CD8-positive, alpha-beta memory T cell (primary cell): ENCODE results near the gene C1orf105. TPM values are rescaled to one million over a fixed set of nuclear protein-coding genes. Genes with fewer than 3 reads are reported as not detected.

ENCODE experiments used
- CTCF ChIA-PET: fragments of 350-600 bp; sonication (Branson Sonifier 250); formaldehyde crosslinking; loops from one replicate; lab custom pipeline; 2021; ENCODE audit warnings: antibody characterized with exemption; lab: Charles Lee
- POLR2A ChIA-PET: fragments of 350-600 bp; sonication (Branson Sonifier 250); formaldehyde crosslinking; loops from one replicate; lab custom pipeline; 2021; ENCODE audit warnings: antibody characterized with exemption; lab: Charles Lee
- DNase-seq, 5 donors: peaks; one replicate each; pipeline versions ENCODE4 v3.0.0 to v3.0.0-alpha.2; 2020 to 2022; ENCODE audit warnings: mixed read lengths in 1 of 5
- H3K27ac ChIP-seq: one replicate; pipeline ENCODE4 v1.7.0; 2013; ENCODE audit warnings: low read depth, mild to moderate bottlenecking, low read length, moderate library complexity
- H3K27me3 ChIP-seq: 2 replicates; pipeline ENCODE4 v1.7.0; 2013; ENCODE audit warnings: low read length, mild to moderate bottlenecking; ENCODE audit not compliant: insufficient read depth, poor library complexity, severe bottlenecking
- H3K36me3 ChIP-seq: 2 replicates; pipeline ENCODE4 v1.7.0; 2013; ENCODE audit warnings: mild to moderate bottlenecking, low read length, moderate library complexity; ENCODE audit not compliant: insufficient read depth
- H3K4me1 ChIP-seq: 2 replicates; pipeline ENCODE4 v1.7.0; 2013; ENCODE audit warnings: mild to moderate bottlenecking, low read length, moderate library complexity; ENCODE audit not compliant: insufficient read depth
- H3K4me3 ChIP-seq: 2 replicates; pipeline ENCODE4 v1.7.0; 2013; ENCODE audit warnings: mild to moderate bottlenecking, low read length
- H3K9me3 ChIP-seq: 2 replicates; pipeline ENCODE4 v1.7.0; 2013; ENCODE audit warnings: mild to moderate bottlenecking, low read length
- H3K27ac Mint-ChIP-seq, 8 donors: one replicate each; pipeline ENCODE4 v1.8.0; 2020 to 2021; ENCODE audit warnings: mixed read lengths in 8 of 8, mild to moderate bottlenecking in 6 of 8, inconsistent platforms in 3 of 8, moderate library complexity in 3 of 8
- H3K27me3 Mint-ChIP-seq, 2 donors: one replicate each; pipeline ENCODE4 v1.8.0; 2020 to 2021; ENCODE audit warnings: mixed read lengths in 2 of 2, mild to moderate bottlenecking in 1 of 2, moderate library complexity in 1 of 2
- H3K36me3 Mint-ChIP-seq, 3 donors: one replicate each; pipeline ENCODE4 v1.8.0; 2020 to 2021; ENCODE audit warnings: mixed read lengths in 3 of 3, inconsistent platforms in 1 of 3, mild to moderate bottlenecking in 1 of 3
- H3K4me1 Mint-ChIP-seq, 3 donors: one replicate each; pipeline ENCODE4 v1.8.0; 2020 to 2021; ENCODE audit warnings: mixed read lengths in 3 of 3, inconsistent platforms in 1 of 3, mild to moderate bottlenecking in 1 of 3
- H3K4me3 Mint-ChIP-seq, 7 donors: one replicate each; pipeline ENCODE4 v1.8.0; 2020 to 2021; ENCODE audit warnings: mixed read lengths in 7 of 7, mild to moderate bottlenecking in 6 of 7, moderate library complexity in 4 of 7, inconsistent platforms in 2 of 7
- H3K9me3 Mint-ChIP-seq, 5 donors: one replicate each; pipeline ENCODE4 v1.8.0; 2020 to 2022; ENCODE audit warnings: mixed read lengths in 5 of 5, mild to moderate bottlenecking in 3 of 5, moderate library complexity in 2 of 5, inconsistent platforms in 1 of 5
- polyA plus RNA-seq: library from polyadenylated mRNA; unstranded; fragments of 300-500 nt; fragmentation: Illumina TruSeq; gene quantifications from one replicate; pipeline ENCODE4 v1.2.3, GENCODE V29; 2021
- total RNA-seq, 2 experiments: library from RNA; stranded (reverse); gene quantifications; one replicate each; pipeline ENCODE4 v1.2.3, GENCODE V29; 2021

Gene C1orf105
- total and polyA plus RNA-seq, 3 experiments from 2014 or later = not detected

GRCh38 chr1:172411791-172412338 is 8.6 kb upstream of the C1orf105 start:
- peaks cover 0 to 4% (median 3%) of the 10 kb centered on the region in 3 donors for H3K4me1 Mint-ChIP-seq
- H3K36me3 Mint-ChIP-seq = peaks cover 4 to 19% (median 8%) of the 10 kb centered on the region in 3 donors
- no peak overlapping the region for H3K4me3 Mint-ChIP-seq
- Histone ChIP-seq H3K4me1 (no peaks in the 10 kb centered on the region), H3K4me3 (no peak overlapping the region), H3K27ac (no peak overlapping the region), H3K36me3 (no peaks in the 10 kb centered on the region), H3K9me3 (no peaks in the 10 kb centered on the region), H3K27me3 (no peaks in the 10 kb centered on the region)
- no peak overlapping the region for H3K27ac Mint-ChIP-seq
- ChIA-PET POLR2A (no interaction called here), CTCF (interaction anchor here (0.8 kb wide), 1 partner anchor 54 kb away, joined by 3 read pairs; no protein-coding TSS in a partner anchor)
- H3K27me3 Mint-ChIP-seq = no peaks in the 10 kb centered on the region
- no peaks in the 10 kb centered on the region for H3K9me3 Mint-ChIP-seq
- no peak for DNase-seq

DNA sequence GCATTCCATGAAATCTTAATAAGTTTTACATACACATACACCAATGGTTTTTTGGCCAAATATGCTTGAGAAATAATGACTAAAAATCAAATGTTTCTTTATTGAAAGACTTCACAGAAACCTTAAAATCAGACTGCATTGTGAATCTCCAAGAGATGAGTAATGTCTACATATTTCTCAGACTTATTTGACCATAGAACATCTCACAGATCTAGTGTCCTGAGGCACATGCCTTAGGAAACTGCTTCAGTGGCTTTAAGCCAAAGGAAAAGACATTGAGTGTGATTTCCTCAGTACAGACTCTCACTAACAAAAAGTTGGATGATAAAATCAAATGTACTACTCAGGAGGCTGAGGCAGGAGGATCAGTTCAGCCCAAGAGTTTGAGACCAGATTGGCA is 6.2 kb upstream of the C1orf105 start:
- POLR2A ChIA-PET = no interaction called here
- Mint-ChIP-seq H3K27ac (peak overlapping the region in 1 of 8 donors; percentile 36), H3K27me3 (no peaks in the 10 kb centered on the region), H3K4me1 (peaks cover 0 to 8% (median 3%) of the 10 kb centered on the region in 3 donors), H3K4me3 (no peak overlapping the region), H3K36me3 (peaks cover 4 to 19% (median 6%) of the 10 kb centered on the region in 3 donors), H3K9me3 (no peaks in the 10 kb centered on the region)
- no peaks in the 10 kb centered on the region for H3K27me3 ChIP-seq
- no peak overlapping the region for H3K27ac ChIP-seq
- no peak for DNase-seq
- no peak overlapping the region for H3K4me3 ChIP-seq
- H3K36me3 ChIP-seq = no peaks in the 10 kb centered on the region
- H3K4me1 ChIP-seq = no peaks in the 10 kb centered on the region
- CTCF ChIA-PET = interaction anchor here (0.7 kb wide), 1 partner anchor 10 kb away, joined by 3 read pairs; no protein-coding TSS in a partner anchor
- H3K9me3 ChIP-seq = no peaks in the 10 kb centered on the region

GRCh38 chr1:172416496-172417035 is 3.9 kb upstream of the C1orf105 start:
- Histone ChIP-seq H3K36me3 (no peaks in the 10 kb centered on the region), H3K9me3 (no peaks in the 10 kb centered on the region), H3K4me3 (no peak overlapping the region), H3K27me3 (no peaks in the 10 kb centered on the region), H3K27ac (no peak overlapping the region), H3K4me1 (no peaks in the 10 kb centered on the region)
- peaks cover 0 to 1% of the 10 kb centered on the region in 2 donors for H3K27me3 Mint-ChIP-seq
- ChIA-PET POLR2A (no interaction called here), CTCF (interaction anchor here (0.9 kb wide), 1 partner anchor 17 kb away, joined by 4 read pairs; no protein-coding TSS in a partner anchor)
- H3K4me1 Mint-ChIP-seq = peaks cover 0 to 8% (median 5%) of the 10 kb centered on the region in 3 donors
- peaks cover 4 to 13% (median 5%) of the 10 kb centered on the region in 3 donors for H3K36me3 Mint-ChIP-seq
- no peak for DNase-seq
- no peak overlapping the region for H3K27ac Mint-ChIP-seq
- H3K9me3 Mint-ChIP-seq = no peaks in the 10 kb centered on the region
- no peak overlapping the region for H3K4me3 Mint-ChIP-seq

DNA sequence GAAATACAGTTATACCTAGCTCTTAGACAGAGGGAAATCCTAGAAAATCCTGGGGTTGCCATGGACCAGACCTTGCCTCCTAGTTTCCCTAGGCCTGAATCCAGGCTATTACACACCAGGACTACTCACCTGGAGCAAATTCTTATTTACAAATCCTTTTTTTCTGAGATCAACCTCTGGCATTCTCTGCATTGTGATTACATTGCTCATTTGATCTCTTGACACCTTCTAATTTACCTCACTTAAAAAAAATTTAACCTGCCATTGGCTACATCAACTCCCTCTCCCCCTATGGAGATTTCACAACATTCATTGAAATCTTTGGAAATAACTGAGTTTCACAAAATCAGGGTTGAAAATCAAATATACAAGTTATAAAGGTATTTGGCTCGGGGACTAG is 2.9 kb upstream of the C1orf105 start:
- H3K4me1 Mint-ChIP-seq = peaks cover 0 to 4% (median 2%) of the 10 kb centered on the region in 3 donors
- no peaks in the 10 kb centered on the region for H3K9me3 Mint-ChIP-seq
- Histone ChIP-seq H3K9me3 (no peaks in the 10 kb centered on the region), H3K4me3 (no peak overlapping the region), H3K36me3 (no peaks in the 10 kb centered on the region), H3K4me1 (no peaks in the 10 kb centered on the region), H3K27me3 (no peaks in the 10 kb centered on the region), H3K27ac (no peak overlapping the region)
- no peak overlapping the region for H3K27ac Mint-ChIP-seq
- ChIA-PET CTCF (interaction anchor here (1.4 kb wide), 1 partner anchor 18 kb away, joined by 3 read pairs; no protein-coding TSS in a partner anchor), POLR2A (no interaction called here)
- DNase-seq = no peak
- H3K36me3 Mint-ChIP-seq = peaks cover 3 to 11% (median 4%) of the 10 kb centered on the region in 3 donors
- peaks cover 0 to 1% of the 10 kb centered on the region in 2 donors for H3K27me3 Mint-ChIP-seq
- no peak overlapping the region for H3K4me3 Mint-ChIP-seq

GRCh38 chr1:172421974-172422604 is 1.6 kb downstream of the C1orf105 start:
- ChIA-PET POLR2A (no interaction called here), CTCF (no interaction called here)
- no peaks in the 10 kb centered on the region for H3K9me3 ChIP-seq
- peak overlapping the region in 1 of 8 donors; percentile 29 for H3K27ac Mint-ChIP-seq
- peaks cover 0 to 4% (median 2%) of the 10 kb centered on the region in 3 donors for H3K4me1 Mint-ChIP-seq
- no peak for DNase-seq
- H3K36me3 ChIP-seq = no peaks in the 10 kb centered on the region
- peaks cover 0 to 1% of the 10 kb centered on the region in 2 donors for H3K27me3 Mint-ChIP-seq
- no peak overlapping the region for H3K4me3 Mint-ChIP-seq
- H3K9me3 Mint-ChIP-seq = no peaks in the 10 kb centered on the region
- no peak overlapping the region for H3K27ac ChIP-seq
- H3K4me1 ChIP-seq = peaks cover 9% of the 10 kb centered on the region
- H3K27me3 ChIP-seq = no peaks in the 10 kb centered on the region
- H3K36me3 Mint-ChIP-seq = peaks cover 0 to 3% (median 0%) of the 10 kb centered on the region in 3 donors
- H3K4me3 ChIP-seq = no peak overlapping the region

GRCh38 chr1:172423336-172423735 is 2.9 kb downstream of the C1orf105 start:
- Histone ChIP-seq H3K4me1 (peaks cover 22% of the 10 kb centered on the region), H3K4me3 (no peak overlapping the region), H3K27me3 (no peaks in the 10 kb centered on the region), H3K27ac (no peak overlapping the region), H3K9me3 (no peaks in the 10 kb centered on the region), H3K36me3 (no peaks in the 10 kb centered on the region)
- no peak for DNase-seq
- Mint-ChIP-seq H3K9me3 (no peaks in the 10 kb centered on the region), H3K4me1 (peaks cover 0 to 4% (median 2%) of the 10 kb centered on the region in 3 donors), H3K27ac (no peak overlapping the region), H3K4me3 (no peak overlapping the region), H3K27me3 (peaks cover 0 to 1% of the 10 kb centered on the region in 2 donors), H3K36me3 (peaks cover 0 to 3% (median 0%) of the 10 kb centered on the region in 3 donors)
- ChIA-PET POLR2A (no interaction called here), CTCF (no interaction called here)

DNA sequence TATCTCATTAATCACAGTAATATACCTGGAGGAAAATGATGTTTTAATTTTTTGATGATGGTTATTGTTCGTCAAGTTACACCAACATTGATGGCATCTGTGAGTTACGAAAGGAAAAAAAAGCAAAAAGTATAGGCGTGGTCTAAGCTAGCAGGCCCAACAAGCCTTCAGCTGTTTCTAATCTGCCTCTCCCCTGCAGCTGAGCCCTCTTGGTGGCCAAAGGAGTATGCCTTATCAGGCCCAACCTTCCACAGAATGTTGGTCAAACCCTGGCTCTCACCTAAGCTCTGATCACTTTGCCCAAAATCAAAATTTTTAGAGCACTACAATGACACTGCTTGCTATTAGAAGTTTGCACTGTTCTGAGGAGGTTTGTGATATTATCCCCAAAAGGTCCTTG is 4.9 kb downstream of the C1orf105 start:
- CTCF ChIA-PET = no interaction called here
- POLR2A ChIA-PET = no interaction called here
- no peak overlapping the region for H3K27ac Mint-ChIP-seq

GRCh38 chr1:172427191-172427590 is 6.7 kb downstream of the C1orf105 start:
- Mint-ChIP-seq H3K27me3 (no peaks in the 10 kb centered on the region), H3K4me3 (no peak overlapping the region), H3K27ac (no peak overlapping the region), H3K4me1 (peaks cover 9 to 26% (median 25%) of the 10 kb centered on the region in 3 donors), H3K9me3 (no peaks in the 10 kb centered on the region), H3K36me3 (peaks cover 0 to 3% (median 2%) of the 10 kb centered on the region in 3 donors)
- Histone ChIP-seq H3K27me3 (no peaks in the 10 kb centered on the region), H3K4me1 (peaks cover 56% of the 10 kb centered on the region), H3K4me3 (no peak overlapping the region), H3K9me3 (no peaks in the 10 kb centered on the region), H3K36me3 (no peaks in the 10 kb centered on the region), H3K27ac (no peak overlapping the region)
- peak in 1 of 5 donors; percentile 32 for DNase-seq
- ChIA-PET POLR2A (interaction anchor here (1.0 kb wide), 1 partner anchor 17 kb away, joined by 3 read pairs; the partner anchor contains the start of gene PIGC), CTCF (interaction anchor here (5.3 kb wide), 1 partner anchor 15 kb away, joined by 55 read pairs; the partner anchor contains the start of gene PIGC)

More for the DNA sequence above, 4.9 kb downstream of the C1orf105 start:
- H3K36me3 ChIP-seq = no peaks in the 10 kb centered on the region
- Mint-ChIP-seq H3K4me1 (peaks cover 4 to 13% (median 12%) of the 10 kb centered on the region in 3 donors), H3K36me3 (peaks cover 0 to 3% (median 0%) of the 10 kb centered on the region in 3 donors), H3K27me3 (peaks cover 0 to 1% of the 10 kb centered on the region in 2 donors), H3K9me3 (no peaks in the 10 kb centered on the region), H3K4me3 (no peak overlapping the region)
- peaks cover 37% of the 10 kb centered on the region for H3K4me1 ChIP-seq
- no peak overlapping the region for H3K27ac ChIP-seq
- no peak for DNase-seq
- no peak overlapping the region for H3K4me3 ChIP-seq
- no peaks in the 10 kb centered on the region for H3K9me3 ChIP-seq
- no peaks in the 10 kb centered on the region for H3K27me3 ChIP-seq
